ENCODE data around the gene STXBP2. TPM values are rescaled to one million over a fixed set of nuclear protein-coding genes. Genes with fewer than 3 reads are reported as not detected.
"Not testable (repeated sequence)": the region's sequence is repeated elsewhere in the genome, so short reads cannot be mapped to it uniquely, and the experiment has no call there.

The STXBP2 gene
- polyA plus RNA-seq, 12 donors: 2.9 to 31.2 (median 4.1) TPM; not detected in 1

DNA sequence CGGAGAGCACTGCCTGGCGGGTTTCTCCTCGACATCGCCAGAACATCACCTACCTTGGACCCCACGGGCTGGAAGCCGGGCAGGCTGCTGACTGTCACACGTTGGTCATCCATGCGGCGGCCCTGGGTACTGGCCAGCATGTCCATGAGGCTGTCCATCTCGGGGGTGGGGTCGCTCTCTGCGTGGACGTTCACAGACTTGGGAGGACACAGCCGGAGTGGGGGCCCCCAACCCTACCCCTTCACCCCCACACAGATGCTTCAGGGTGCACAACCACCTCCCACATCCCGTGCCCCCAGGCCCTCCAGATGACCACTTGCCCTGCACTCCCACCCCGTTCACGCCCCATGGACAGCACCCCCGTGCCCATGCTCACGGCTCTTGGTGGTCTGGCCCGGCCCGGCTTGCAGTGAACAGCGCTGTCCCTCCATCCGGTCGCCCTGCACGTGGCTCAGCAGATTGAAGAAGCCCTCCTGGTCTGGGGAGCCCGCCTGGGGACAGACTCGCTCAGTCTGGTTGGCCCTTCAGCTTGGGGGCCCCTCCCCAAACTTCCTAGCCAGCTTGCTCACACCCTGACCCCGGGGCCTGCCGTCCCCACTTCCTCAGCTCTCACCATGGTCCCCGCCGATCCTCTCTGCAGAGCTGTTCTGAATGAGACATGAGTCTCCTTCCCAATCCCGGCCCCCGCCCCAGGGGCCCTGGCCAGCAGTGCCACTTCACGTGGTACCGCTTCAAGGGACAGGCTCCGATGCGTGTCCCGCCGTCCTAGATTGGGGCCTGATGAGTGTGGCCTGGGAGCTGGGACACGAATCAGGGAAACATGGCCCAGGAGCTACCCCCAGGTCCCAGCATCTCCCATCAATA lies 4.3 kb upstream of the STXBP2 start:
- DNase-seq: no peak

DNA sequence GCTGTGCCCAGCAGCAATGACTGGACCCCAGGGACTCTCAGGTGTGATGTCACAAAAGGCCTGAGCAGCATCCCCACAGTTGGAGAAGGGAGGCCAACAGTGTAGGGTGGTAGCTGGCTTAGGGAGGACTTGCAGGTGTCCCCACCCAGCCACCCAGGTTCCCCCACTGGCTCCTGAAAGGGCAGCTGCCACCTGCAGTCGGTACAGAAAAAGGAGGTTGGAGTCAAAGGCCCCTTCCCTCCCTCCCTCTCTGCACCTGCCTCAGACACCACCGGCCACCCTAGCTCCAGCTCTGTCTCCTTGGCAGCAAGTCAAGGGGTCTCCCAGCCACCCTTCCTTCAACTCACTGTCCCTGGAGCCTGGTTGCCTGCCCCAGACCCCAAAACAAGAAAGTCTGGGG lies 3.2 kb upstream of the STXBP2 start, which contains the start of gene PCP2:
PCP2 (minus strand) TSS at position 22 of the 400 bp plus-strand sequence. CDS start 262 bp downstream, outside the sequence.
- no peak for DNase-seq

DNA sequence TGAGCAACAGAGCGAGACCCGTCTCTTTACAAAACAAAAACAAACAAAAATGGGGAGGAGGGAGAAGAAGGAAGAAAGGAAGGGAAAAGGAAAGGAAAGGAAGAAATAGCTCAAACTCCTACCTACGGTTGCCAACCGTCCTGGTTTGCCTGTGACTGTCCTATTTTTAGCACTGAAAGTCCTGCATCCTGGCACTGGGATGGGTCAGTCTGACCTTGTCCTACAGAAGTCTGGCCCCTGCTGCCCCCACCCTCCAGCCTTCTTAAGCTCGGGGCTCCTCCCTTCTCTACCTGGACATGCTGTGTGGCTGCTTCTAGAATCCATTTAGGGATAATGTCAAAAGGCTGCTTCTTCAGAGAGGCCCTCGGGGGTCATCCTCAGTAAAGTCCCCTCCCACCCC lies 1.2 kb upstream of the STXBP2 start:
- DNase-seq: no peak

DNA sequence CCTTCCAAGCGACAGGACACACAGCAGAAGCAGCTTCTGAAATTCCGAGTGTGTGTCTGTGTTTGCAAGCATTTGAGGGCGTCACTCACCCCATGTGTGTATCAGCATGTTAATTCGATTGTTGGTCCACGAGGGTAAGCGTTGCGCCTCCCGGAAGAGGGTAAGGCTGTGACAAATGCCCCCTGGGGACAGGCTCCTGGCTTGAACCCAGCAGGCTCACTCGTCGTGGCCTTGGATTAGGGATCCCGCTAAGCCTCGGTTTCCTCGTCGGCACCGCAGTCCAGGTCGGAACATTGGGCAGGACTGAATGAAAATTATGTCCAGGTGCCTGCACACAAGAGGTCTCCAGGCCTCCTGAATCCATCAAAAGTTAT lies 606 bp upstream of the STXBP2 start:
- DNase-seq: no peak

DNA sequence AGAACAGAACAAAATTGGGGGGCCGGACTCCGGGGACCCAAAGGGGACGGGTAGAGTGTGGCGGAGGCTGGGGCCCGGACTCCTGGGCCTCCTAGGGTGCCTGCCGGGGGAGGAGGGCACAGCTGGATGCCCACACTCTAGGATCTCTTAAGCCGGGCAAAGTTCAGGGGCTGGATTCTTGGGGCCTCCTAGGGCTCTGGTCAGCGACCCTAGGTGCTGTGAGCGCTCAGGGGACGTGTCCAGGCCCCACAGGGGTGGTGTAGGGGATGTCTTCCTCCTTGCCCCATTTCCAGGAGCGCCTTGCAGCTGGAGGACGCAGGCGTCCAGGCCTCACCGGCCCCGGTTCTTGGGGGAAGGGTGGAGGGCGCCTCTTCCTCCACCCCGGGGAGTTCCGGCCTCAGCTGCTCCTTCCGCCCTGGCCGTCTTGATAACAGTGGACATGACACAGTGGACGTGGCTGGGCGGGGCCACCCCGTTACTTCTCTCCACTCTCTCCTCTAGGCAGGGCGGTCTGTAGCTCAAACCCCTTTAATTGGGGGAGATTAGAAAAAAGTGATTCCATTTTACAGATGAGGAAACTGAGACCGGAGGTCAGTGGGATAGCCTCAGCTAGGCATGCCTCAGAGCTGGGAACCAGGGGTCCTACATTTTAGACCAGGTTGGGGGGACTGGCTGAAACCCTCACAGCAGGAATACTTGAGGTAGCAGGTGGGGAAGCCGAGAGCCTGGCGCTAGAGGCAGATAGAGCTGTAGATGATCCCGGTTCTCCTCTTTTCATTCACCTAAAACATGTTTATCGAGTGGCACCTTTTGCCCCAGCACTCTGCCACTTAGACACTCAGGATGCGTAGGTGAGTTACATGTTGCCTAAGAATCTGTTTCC lies 705 bp downstream of the STXBP2 start:
- DNase-seq: no peak

- no peak for DNase-seq
Measured at GRCh38 chr19:7638802-7639465, 2.0 kb downstream of the STXBP2 start.

- DNase-seq: no peak
Measured at GRCh38 chr19:7639863-7640348, 3.0 kb downstream of the STXBP2 start.

GRCh38 chr19:7640803-7641202 lies 3.9 kb downstream of the STXBP2 start:
- no peak for DNase-seq

- DNase-seq: no peak
Measured at GRCh38 chr19:7641290-7642276, 4.7 kb downstream of the STXBP2 start.

DNA sequence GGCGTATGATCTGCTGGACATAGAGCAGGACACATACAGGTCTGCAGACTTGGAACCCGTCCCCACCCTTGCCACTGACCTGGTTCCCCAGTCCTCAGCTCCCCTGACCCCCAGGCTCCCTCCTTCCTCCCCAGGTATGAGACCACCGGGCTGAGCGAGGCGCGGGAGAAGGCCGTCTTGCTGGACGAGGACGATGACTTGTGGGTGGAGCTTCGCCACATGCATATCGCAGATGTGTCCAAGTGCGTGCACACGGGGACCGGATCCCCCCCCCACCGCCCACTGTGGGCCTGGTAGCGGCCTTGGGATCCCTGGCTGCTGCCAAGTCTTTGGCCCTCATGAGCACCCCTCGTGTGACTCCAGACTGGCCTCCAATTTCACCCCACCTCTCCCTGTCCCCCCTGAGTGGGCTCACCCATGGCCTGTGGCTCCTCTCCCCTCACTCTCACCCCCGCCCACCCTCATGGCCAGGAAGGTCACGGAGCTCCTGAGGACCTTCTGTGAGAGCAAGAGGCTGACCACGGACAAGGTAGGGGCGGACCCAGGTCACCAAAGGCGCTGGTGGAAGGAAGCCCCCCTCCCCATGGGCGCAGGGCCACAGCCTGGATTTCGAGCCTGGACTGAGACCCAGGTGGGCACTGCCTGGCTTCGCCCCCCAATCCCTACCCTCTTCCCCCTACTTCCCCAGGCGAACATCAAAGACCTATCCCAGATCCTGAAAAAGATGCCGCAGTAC lies 5.6 kb downstream of the STXBP2 start:
- no peak for DNase-seq

GRCh38 chr19:7643031-7643415 lies 6.1 kb downstream of the STXBP2 start:
- no peak for DNase-seq

DNA sequence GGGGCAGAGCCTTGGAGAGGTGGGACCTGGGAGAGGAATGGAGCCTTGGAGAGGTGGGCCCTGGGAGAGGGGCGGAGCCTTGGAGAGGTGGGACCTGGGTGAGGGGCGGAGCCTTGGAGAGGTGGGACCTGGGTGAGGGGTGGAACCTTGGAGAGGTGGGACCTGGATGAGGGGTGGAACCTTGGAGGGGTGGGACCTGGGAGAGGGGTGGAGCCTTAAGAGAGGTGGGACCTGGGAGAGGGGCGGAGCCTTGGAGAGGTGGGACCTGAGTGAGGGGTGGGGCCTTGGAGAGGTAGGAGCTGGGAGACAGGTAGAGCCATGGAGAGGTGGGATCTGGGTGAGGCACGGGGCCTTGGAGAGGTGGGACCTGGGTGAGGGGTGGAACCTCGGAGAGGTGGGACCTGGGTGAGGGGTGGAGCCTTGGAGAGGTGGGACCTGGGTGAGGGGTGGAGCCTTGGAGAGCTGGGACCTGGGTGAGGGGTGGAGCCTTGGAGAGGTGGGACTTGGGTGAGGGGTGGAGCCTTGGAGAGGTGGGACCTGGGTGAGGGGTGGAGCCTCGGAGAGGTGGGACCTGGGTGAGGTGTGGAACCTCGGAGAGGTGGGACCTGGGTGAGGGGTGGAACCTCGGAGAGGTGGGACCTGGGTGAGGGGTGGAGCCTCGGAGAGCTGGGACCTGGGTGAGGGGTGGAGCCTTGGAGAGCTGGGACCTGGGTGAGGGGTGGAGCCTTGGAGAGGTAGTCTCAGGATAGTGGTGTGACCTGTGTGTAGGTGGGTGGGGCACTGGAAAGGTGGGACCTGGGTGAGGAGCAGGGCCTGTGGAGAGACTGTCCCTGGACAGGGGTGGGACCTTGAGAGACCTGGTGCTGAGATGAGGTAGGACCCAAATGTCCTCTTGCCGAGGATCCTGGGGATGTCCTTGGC lies 7.0 kb downstream of the STXBP2 start:
- not testable (repeated sequence) for DNase-seq

- DNase-seq: no peak
Measured at GRCh38 chr19:7644550-7644877, 7.6 kb downstream of the STXBP2 start.

DNA sequence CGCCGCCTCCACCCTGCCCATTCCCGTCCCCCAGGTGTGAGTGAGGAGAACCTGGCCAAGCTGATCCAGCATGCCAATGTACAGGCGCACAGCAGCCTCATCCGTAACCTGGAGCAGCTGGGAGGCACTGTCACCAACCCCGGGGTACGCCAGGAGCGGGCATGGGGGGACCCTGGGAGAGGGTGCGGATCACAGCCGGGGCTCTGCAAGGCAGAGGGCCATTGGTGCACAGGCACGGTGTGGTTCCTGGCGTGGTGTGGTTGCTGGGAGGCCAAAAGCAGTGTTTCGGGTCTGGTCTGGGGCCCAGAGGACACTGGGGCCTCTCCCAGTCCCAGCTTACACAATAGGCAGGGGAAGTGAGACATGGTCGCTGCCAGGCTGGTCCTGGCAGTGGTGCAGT lies 8.3 kb downstream of the STXBP2 start:
- no peak for DNase-seq

DNA sequence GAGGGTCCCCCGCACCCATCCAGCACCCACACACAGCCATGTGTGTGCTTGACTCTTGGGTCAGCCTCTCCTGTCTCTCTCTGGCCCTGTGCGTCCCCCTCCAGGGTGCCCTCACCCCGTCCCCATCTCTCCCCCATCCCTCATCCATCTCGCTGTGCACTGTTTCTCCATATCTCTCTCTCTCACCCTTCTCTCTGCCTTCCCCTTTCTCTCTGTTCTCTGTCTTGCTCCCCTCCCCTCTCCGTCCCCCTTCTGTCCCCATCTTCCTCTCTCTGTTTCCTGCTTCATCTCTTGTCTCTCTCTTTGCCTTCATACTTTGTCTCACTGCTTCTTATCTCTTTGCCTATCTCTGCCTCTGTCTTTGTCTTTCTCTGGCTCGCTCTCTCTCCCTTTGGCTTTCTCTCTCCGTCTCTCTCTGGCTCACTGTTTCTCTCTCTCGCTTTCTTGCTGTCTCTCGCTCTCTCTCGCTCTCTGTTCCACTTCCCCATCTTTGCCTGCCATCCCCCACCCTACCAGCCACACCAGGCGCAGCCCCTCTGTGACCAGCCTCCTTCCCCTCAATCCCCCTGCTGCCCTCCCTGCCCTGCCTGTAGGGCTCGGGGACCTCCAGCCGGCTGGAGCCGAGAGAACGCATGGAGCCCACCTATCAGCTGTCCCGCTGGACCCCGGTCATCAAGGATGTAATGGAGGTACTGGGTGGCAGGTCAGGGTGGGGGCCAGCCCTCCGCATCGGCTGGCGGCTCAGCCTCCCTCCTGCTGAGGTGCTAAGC lies 8.9 kb downstream of the STXBP2 start:
- DNase-seq: no peak

DNA sequence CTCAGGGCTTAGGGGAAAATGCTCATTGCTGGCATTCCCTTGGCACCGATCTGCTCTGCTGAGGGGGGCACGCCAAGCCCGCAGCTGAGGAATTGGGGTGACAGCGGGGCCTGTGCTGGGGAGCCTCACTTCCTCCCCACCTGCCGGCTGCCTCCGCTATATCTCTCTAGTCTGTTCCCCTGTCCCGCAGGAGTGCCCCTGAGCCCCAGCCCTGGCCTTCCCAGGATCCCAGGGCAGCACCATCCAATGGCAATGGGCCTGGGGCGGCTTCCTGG lies 9.5 kb downstream of the STXBP2 start:
- DNase-seq: no peak

DNA sequence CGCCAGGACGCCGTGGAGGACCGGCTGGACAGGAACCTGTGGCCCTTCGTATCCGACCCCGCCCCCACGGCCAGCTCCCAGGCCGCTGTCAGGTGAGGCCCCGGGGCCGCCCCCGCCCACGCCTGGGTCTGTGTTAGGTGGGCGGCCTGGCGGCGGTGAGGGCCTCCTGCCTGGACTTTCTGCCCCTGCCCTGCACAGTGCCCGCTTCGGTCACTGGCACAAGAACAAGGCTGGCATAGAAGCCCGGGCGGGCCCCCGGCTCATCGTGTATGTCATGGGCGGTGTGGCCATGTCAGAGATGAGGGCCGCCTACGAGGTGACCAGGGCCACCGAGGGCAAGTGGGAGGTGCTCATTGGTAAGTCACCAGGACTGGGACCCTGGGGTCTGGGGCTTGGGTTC lies 10.2 kb downstream of the STXBP2 start:
- DNase-seq: no peak

- DNase-seq: no peak
Measured at GRCh38 chr19:7648265-7649014, 11.5 kb downstream of the STXBP2 start.
